ENCODE measurements around the gene ATOSA.

DNA sequence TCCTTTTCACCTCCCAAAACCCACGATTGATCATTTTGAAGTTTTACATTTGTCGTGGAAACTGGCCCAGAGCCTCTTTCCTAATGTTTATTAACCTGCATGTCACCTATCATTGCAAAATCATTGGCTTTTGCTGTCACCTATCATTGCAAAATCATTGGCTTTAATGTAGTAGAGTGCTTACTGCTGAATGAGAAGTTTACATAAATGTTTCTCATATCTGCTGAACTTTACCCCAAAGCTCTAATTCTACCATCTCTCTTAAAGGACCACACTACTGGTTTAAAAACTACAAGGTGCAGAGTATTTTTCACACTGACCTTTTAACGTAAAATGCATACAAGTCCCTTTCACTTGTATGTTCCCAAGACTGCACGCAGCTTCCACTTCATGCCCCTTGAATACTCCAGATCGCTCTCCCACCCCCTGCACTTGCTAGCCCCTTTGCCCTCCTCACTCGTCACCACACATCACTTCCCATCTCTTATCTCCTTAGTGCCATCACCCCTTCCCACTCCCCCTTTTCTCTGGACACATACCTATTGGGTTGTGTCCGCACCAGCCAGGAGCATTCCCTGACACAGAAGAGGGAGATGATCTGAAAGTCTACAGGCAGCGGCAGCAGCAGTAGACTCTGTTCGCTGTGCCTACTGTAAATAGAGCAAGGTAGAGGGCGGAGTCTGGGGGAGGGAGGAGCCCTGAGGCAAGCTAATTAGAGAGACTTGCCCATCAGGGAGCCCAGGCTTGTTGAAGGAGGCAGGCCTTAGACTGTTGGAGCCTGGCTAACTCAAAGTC lies 30.2 kb upstream of the ATOSA start:
- TF ChIP-seq, protein P1, sequence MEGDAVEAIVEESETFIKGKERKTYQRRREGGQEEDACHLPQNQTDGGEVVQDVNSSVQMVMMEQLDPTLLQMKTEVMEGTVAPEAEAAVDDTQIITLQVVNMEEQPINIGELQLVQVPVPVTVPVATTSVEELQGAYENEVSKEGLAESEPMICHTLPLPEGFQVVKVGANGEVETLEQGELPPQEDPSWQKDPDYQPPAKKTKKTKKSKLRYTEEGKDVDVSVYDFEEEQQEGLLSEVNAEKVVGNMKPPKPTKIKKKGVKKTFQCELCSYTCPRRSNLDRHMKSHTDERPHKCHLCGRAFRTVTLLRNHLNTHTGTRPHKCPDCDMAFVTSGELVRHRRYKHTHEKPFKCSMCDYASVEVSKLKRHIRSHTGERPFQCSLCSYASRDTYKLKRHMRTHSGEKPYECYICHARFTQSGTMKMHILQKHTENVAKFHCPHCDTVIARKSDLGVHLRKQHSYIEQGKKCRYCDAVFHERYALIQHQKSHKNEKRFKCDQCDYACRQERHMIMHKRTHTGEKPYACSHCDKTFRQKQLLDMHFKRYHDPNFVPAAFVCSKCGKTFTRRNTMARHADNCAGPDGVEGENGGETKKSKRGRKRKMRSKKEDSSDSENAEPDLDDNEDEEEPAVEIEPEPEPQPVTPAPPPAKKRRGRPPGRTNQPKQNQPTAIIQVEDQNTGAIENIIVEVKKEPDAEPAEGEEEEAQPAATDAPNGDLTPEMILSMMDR (conservative IDR thresholded peaks at IDR 0.05 in 1 of 2, IDR thresholded peaks at IDR 0.05 in 1 of 2; ENCODE audit: extremely low read depth in 1 of 2, insufficient read depth in 1 of 2, low read depth in 1 of 2, low read length in 2 of 2) = no peak
- TF ChIP-seq EZH2 (IDR thresholded peaks at IDR 0.05; ENCODE audit: borderline replicate concordance, low read length) = no peak

Data from mammary epithelial cell (primary cell).